PC-9 (cell line): ENCODE measurements around the gene TMEM119.

Experiments
- CTCF ChIP-seq: fragments of 200-600 bp; sonication (generic); conservative IDR thresholded peaks from 2 replicates; pipeline ENCODE4 v1.6.1; 2017; ENCODE audit warnings: mixed run types, antibody characterized with exemption, mild to moderate bottlenecking, moderate library complexity
- EZH2 ChIP-seq: fragments of 200-600 bp; sonication (generic); IDR thresholded peaks from 2 replicates; pipeline ENCODE4 v1.8.0; 2017; ENCODE audit warnings: antibody characterized with exemption, low read depth

GRCh38 chr12:108565976-108566375 is 31.9 kb downstream of the TMEM119 start:
- TF ChIP-seq CTCF (no peak), EZH2 (no peak)
